Transverse colon (tissue), 4 donors: Measurements from ENCODE around the gene JARID2.

Source experiments
- CTCF ChIP-seq, 5 experiments: fragments of 200-600 bp in 3 of 5; fragments of 450-650 bp in 2 of 5; sonication (generic) in 3 of 5; IDR thresholded peaks; 1 replicate in 2 of 5; 2 replicates in 3 of 5; pipeline ENCODE4 v1.5.1; 2016 to 2017; ENCODE audit warnings: antibody characterized with exemption in 5 of 5, inconsistent platforms in 3 of 5, mild to moderate bottlenecking in 2 of 5, moderate library complexity in 1 of 5
- POLR2A ChIP-seq: fragments of 450-650 bp; IDR thresholded peaks from one replicate; pipeline ENCODE4 v1.6.1; 2016; ENCODE audit warnings: antibody characterized with exemption, mild to moderate bottlenecking, moderate library complexity
- POLR2AphosphoS5 ChIP-seq, 3 donors: sonication (generic); formaldehyde crosslinking; IDR thresholded peaks; one replicate each; pipeline ENCODE4 v1.6.1; 2016; ENCODE audit warnings: antibody characterized with exemption in 3 of 3

GRCh38 chr6:15327271-15327670, 81.4 kb downstream of the JARID2 start:
- peak in 2 of 5 experiments; percentile 26 to 51 for TF ChIP-seq CTCF (IDR thresholded peaks at IDR 0.05)
- no peak for TF ChIP-seq POLR2AphosphoS5 (IDR thresholded peaks at IDR 0.05)
- TF ChIP-seq POLR2A, result no peak
